NT2/D1 (cell line): ENCODE results near the gene ACTR10.
A peak's percentile ranks its signal among the peaks of the same experiment; 100 is the strongest.

Source experiments
- DNase-seq: peaks from one replicate; pipeline ENCODE4 v3.0.0-alpha.2; 2011; ENCODE audit warnings: low read depth, low spot score
- H3K27me3 ChIP-seq: 2 replicates; pipeline ENCODE4 v1.6.0; 2011; ENCODE audit warnings: mild to moderate bottlenecking; ENCODE audit not compliant: insufficient read length, insufficient read depth
- H3K36me3 ChIP-seq: 2 replicates; pipeline ENCODE4 v1.6.1; 2011; ENCODE audit warnings: mild to moderate bottlenecking, low read length, mixed read lengths; ENCODE audit not compliant: insufficient read depth, insufficient read length
- H3K4me1 ChIP-seq: 2 replicates; pipeline ENCODE4 v1.5.1; 2011; ENCODE audit not compliant: insufficient read depth, insufficient read length
- H3K4me3 ChIP-seq: 2 replicates; pipeline ENCODE4 v1.5.1; 2011; ENCODE audit warnings: low read depth; ENCODE audit not compliant: insufficient read length
- H3K9ac ChIP-seq: 2 replicates; pipeline ENCODE4 v1.6.0; 2011; ENCODE audit warnings: low read depth; ENCODE audit not compliant: insufficient read length
- H3K9me3 ChIP-seq: 2 replicates; pipeline ENCODE4 v1.5.1; 2011; ENCODE audit warnings: mild to moderate bottlenecking, low read length; ENCODE audit not compliant: insufficient read depth
- SUZ12 ChIP-seq: IDR thresholded peaks from 2 replicates; pipeline ENCODE4 v1.6.1; 2011; ENCODE audit not compliant: insufficient read length, insufficient read depth; ENCODE audit errors: extremely low read depth
- YY1 ChIP-seq: IDR thresholded peaks from 2 replicates; pipeline ENCODE4 v1.6.1; 2011; ENCODE audit not compliant: insufficient read length, insufficient read depth
- ZNF274 ChIP-seq: IDR thresholded peaks from 2 replicates; pipeline ENCODE4 v1.6.1; 2011; ENCODE audit warnings: mild to moderate bottlenecking, low read depth, low read length

Gene ACTR10

GRCh38 chr14:58227096-58227819 is 27.3 kb downstream of the ACTR10 start:
- H3K36me3 ChIP-seq = peaks cover 19% of the 10 kb centered on the region
- no peaks in the 10 kb centered on the region for H3K4me1 ChIP-seq
- H3K9ac ChIP-seq = no peak overlapping the region
- TF ChIP-seq YY1 (no peak), ZNF274 (no peak), SUZ12 (no peak)
- no peak for DNase-seq
- no peaks in the 10 kb centered on the region for H3K9me3 ChIP-seq
- H3K4me3 ChIP-seq = no peak overlapping the region
- H3K27me3 ChIP-seq = no peaks in the 10 kb centered on the region

- Histone ChIP-seq H3K4me3 (no peak overlapping the region), H3K36me3 (no peaks in the 10 kb centered on the region), H3K4me1 (no peaks in the 10 kb centered on the region), H3K9me3 (no peaks in the 10 kb centered on the region), H3K9ac (no peak overlapping the region), H3K27me3 (no peaks in the 10 kb centered on the region)
- no peak for TF ChIP-seq ZNF274
- no peak for TF ChIP-seq YY1
- no peak for TF ChIP-seq SUZ12
- no peak for DNase-seq
These were observed 38.6 kb downstream of the ACTR10 start for GRCh38 chr14:58238252-58239243.

- no peak for TF ChIP-seq ZNF274
- no peak for TF ChIP-seq YY1
- TF ChIP-seq SUZ12 = no peak
- Histone ChIP-seq H3K4me1 (no peaks in the 10 kb centered on the region), H3K9ac (no peak overlapping the region), H3K36me3 (no peaks in the 10 kb centered on the region), H3K9me3 (no peaks in the 10 kb centered on the region), H3K27me3 (no peaks in the 10 kb centered on the region), H3K4me3 (peak overlapping the region; percentile 40)
- DNase-seq = no peak
These were observed 39.6 kb downstream of the ACTR10 start for GRCh38 chr14:58239244-58240195.

- DNase-seq = no peak
- no peaks in the 10 kb centered on the region for H3K9me3 ChIP-seq
These were observed 44.0 kb downstream of the ACTR10 start for GRCh38 chr14:58243790-58244555.

GRCh38 chr14:58244556-58245387 is 44.8 kb downstream of the ACTR10 start, which contains the start of gene PSMA3:
Gene PSMA3 (plus strand): TSS chr14:58244843. CDS start chr14:58244921, 78 bp downstream.
- Histone ChIP-seq H3K36me3 (peaks cover 21% of the 10 kb centered on the region), H3K9ac (peak within 1 kb of the TSS; percentile 87), H3K4me1 (no peaks in the 10 kb centered on the region), H3K9me3 (no peaks in the 10 kb centered on the region), H3K4me3 (peak within 1 kb of the TSS; percentile 75), H3K27me3 (no peaks in the 10 kb centered on the region)
- TF ChIP-seq ZNF274 = no peak
- no peak for TF ChIP-seq SUZ12
- no peak for TF ChIP-seq YY1
- DNase-seq = peak; percentile 89

More at GRCh38 chr14:58243790-58244555, 44.0 kb downstream of the ACTR10 start:
- peaks cover 13% of the 10 kb centered on the region for H3K36me3 ChIP-seq
- no peaks in the 10 kb centered on the region for H3K27me3 ChIP-seq
- H3K9ac ChIP-seq = peak overlapping the region; percentile 76
- H3K4me1 ChIP-seq = no peaks in the 10 kb centered on the region
- TF ChIP-seq YY1 (no peak), SUZ12 (no peak), ZNF274 (no peak)
- peak overlapping the region; percentile 64 for H3K4me3 ChIP-seq

GRCh38 chr14:58245562-58245961 is 45.6 kb downstream of the ACTR10 start:
- no peaks in the 10 kb centered on the region for H3K9me3 ChIP-seq
- peak overlapping the region; percentile 75 for H3K4me3 ChIP-seq
- H3K27me3 ChIP-seq = no peaks in the 10 kb centered on the region
- H3K9ac ChIP-seq = peak overlapping the region; percentile 87
- no peaks in the 10 kb centered on the region for H3K4me1 ChIP-seq
- peaks cover 29% of the 10 kb centered on the region for H3K36me3 ChIP-seq
- no peak for DNase-seq
- no peak for TF ChIP-seq ZNF274
- no peak for TF ChIP-seq SUZ12
- no peak for TF ChIP-seq YY1
